ENCODE measurements around the gene IGSF9. TPM values are rescaled to one million over a fixed set of nuclear protein-coding genes. Genes with fewer than 3 reads are reported as not detected.
A peak's percentile ranks its signal among the peaks of the same experiment; 100 is the strongest.

IGSF9 gene
- total RNA-seq, 4 donors from 2014 or later = 0.29 to 6.2 (median 1.2) TPM; not detected in 1

DNA sequence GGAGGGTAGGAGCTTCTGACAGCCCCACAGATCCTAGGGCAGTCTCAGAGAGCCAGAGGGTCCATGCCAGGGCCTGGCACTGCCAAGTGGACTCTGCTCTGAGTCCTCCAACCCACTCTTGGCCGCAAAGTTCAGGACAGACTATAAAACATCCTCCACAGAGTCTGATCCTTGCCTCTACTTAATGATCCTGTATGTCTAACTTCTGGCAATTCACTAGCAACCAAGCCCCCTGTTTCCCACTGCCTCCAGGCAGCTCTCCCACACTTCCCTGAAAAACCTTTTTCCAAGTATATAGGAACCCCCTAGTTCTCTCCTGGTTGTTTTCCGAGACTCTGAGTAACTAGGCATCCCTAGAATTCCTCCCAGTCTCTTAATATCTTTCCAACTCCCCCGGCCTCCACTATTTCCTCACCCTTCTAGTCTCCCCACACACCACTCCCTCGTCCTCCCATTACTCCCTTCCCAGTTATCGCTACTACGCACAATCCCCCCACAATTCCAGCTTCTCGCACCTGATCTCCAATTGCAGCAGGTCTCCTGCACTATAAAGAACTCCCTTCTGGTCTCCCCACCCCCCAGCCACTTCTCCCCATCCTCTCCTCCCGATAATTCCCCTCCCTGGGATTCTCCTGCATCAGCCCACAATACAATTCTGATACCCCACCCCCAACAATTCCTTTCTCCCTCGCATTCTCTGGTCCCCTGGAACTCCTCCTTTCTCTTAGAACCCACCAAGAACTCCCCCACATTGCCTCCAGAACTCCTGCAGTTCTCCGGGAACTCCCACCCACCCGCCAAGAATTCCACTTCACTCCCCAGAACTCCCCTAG, 574 bp downstream of the IGSF9 start:
- TF ChIP-seq, protein P1, sequence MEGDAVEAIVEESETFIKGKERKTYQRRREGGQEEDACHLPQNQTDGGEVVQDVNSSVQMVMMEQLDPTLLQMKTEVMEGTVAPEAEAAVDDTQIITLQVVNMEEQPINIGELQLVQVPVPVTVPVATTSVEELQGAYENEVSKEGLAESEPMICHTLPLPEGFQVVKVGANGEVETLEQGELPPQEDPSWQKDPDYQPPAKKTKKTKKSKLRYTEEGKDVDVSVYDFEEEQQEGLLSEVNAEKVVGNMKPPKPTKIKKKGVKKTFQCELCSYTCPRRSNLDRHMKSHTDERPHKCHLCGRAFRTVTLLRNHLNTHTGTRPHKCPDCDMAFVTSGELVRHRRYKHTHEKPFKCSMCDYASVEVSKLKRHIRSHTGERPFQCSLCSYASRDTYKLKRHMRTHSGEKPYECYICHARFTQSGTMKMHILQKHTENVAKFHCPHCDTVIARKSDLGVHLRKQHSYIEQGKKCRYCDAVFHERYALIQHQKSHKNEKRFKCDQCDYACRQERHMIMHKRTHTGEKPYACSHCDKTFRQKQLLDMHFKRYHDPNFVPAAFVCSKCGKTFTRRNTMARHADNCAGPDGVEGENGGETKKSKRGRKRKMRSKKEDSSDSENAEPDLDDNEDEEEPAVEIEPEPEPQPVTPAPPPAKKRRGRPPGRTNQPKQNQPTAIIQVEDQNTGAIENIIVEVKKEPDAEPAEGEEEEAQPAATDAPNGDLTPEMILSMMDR (IDR thresholded peaks at IDR 0.05) = no peak
- TF ChIP-seq POLR2A (IDR thresholded peaks at IDR 0.05) = no peak
- peak overlapping the region; percentile 17 to 23 for H3K4me3 ChIP-seq

DNA sequence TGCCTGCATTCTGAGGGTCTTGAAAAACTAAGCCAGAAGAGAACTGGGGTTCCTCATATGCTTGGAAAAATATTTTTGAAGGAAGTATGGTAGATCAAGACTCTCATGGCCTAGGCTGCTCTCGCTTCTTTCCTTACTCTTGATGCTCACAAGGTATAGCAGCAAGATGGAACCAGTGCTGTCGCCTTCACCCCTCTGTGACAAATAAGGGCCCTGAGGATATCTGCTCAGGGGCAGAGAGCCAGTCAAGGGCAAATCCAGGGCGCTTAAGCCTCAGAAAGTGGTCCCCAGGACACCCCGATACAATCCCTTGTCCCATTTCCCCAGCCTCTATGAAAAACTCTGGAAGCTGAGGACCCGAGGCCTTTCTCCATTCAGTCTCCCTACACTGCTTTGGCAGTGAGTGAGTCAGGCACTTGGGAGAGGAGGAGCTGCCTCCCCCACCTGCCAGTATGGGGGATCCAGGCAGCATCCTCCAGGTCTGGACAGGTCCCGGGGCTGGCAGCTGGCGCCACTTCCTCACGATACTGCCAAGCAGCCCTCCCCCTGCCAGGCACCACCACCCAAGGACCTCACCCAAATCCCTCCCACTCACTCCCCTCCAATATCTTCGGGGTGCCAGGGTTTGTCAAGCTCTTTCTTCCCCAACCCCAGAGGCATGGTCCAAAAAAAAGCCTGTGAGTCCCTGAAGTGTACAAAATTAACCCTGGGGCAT, 1.3 kb downstream of the IGSF9 start:
- H3K4me3 ChIP-seq = no peak overlapping the region
- H3K4me1 ChIP-seq = peaks cover 0 to 7% of the 10 kb centered on the region in 2 donors
- intact Hi-C loops (cut with DNase I; ENCODE audit: low total_unique reads) = no loop called here
- DNase-seq = no peak
- H3K9me3 ChIP-seq = no peaks in the 10 kb centered on the region
- H3K27me3 ChIP-seq = no peaks in the 10 kb centered on the region
- TF ChIP-seq, protein P1 (IDR thresholded peaks at IDR 0.05) = no peak
- no peak for TF ChIP-seq POLR2A (IDR thresholded peaks at IDR 0.05)
- H3K36me3 ChIP-seq = no peaks in the 10 kb centered on the region
- peak overlapping the region in 1 of 2 donors; percentile 4 for H3K27ac ChIP-seq

More for the DNA sequence above, 574 bp downstream of the IGSF9 start:
- no peak for DNase-seq
- H3K27me3 ChIP-seq = no peaks in the 10 kb centered on the region
- intact Hi-C loops (cut with DNase I; ENCODE audit: low total_unique reads) = no loop called here
- H3K27ac ChIP-seq = peak overlapping the region in 1 of 2 donors; percentile 4
- H3K9me3 ChIP-seq = no peaks in the 10 kb centered on the region
- peaks cover 0 to 7% of the 10 kb centered on the region in 2 donors for H3K4me1 ChIP-seq
- H3K36me3 ChIP-seq = no peaks in the 10 kb centered on the region

DNA sequence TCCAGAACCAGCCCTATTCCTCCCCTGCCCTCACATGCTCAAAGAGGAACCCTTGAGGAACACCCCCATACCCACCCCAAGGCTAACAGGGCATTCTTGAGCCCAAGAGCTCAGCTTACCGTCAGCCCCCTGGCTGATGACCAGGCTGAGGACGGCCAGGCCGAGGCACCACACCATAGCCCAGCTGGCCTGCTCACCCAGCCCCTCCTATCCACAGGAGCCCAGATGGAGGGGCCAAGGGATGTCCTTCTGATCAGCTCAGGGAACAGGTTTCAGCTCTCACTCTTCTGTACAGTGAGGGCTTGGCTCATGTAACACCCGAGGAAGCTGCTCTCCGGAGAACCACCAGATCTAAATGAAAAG, 2.2 kb downstream of the IGSF9 start:
- peaks cover 0 to 7% of the 10 kb centered on the region in 2 donors for H3K4me1 ChIP-seq
- no peaks in the 10 kb centered on the region for H3K9me3 ChIP-seq
- no peak overlapping the region for H3K4me3 ChIP-seq
- no peaks in the 10 kb centered on the region for H3K27me3 ChIP-seq
- TF ChIP-seq, protein P1 (IDR thresholded peaks at IDR 0.05) = no peak
- no peak for TF ChIP-seq POLR2A (IDR thresholded peaks at IDR 0.05)
- H3K27ac ChIP-seq = no peak overlapping the region
- DNase-seq = no peak
- intact Hi-C loops (cut with DNase I; ENCODE audit: low total_unique reads) = no loop called here
- no peaks in the 10 kb centered on the region for H3K36me3 ChIP-seq

DNA sequence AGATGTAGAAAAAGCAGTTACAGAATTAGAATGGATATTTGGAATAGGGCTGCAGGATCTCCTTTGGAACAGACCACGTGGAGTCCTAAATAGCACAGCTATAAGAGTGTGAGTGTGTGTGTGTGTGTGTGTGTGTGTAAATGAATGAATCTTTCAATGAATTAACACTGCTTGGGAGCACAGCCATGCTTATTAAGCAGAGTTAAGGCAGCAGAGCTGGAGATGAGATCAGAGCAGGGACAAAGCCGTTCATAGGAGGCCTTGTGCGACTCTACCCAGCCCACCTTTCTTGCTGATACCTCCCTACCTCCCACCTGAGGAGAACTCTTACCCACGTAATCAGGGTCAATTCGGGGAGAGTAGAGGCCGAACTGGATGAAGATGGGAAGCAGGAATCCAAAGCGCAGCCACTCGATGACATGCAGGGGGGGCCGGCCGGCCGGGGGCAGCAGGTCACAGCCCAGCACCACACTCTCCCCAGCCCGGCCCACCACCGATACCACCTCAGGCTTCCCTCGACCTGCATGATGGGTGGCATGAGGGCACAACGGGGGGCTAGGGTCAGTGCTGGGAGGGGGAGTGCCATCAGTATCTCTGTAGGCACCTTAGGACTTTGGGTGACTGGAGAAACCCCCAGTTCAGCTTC, 2.7 kb downstream of the IGSF9 start:
- H3K9me3 ChIP-seq = no peaks in the 10 kb centered on the region
- H3K4me3 ChIP-seq = no peak overlapping the region
- peaks cover 0 to 7% of the 10 kb centered on the region in 2 donors for H3K4me1 ChIP-seq
- TF ChIP-seq, protein P1 (IDR thresholded peaks at IDR 0.05) = no peak
- no peak for TF ChIP-seq POLR2A (IDR thresholded peaks at IDR 0.05)
- no peaks in the 10 kb centered on the region for H3K27me3 ChIP-seq
- intact Hi-C loops (cut with DNase I; ENCODE audit: low total_unique reads) = no loop called here
- DNase-seq = no peak
- no peak overlapping the region for H3K27ac ChIP-seq
- H3K36me3 ChIP-seq = no peaks in the 10 kb centered on the region

All from uterus (tissue), 4 donors.